ENCODE results near the gene TEX29. TPM values are rescaled to one million over a fixed set of nuclear protein-coding genes. Genes with fewer than 3 reads are reported as not detected.

TEX29 gene
- total and polyA plus RNA-seq, 8 donors = 0.23 to 3.8 (median 1.3) TPM; not detected in 4

DNA sequence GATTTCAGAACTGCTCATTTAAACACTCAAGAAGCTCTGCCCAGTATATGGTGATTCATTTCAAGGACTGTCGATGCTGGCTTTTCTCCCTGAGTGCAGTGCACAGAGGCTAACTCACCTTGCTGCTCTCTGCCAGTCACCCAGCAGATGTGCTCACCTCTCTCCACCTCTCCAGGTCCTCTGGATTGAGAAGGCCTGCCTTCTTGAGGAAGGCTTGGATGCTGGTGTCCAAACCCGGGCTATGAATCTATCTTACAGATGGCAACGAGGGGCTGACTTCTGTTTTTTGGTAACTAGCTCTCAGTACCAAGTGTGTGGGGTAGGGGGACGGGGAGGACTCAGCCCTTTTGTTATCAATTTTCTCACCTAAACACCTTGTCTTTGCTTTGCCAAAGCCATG, 47.6 kb downstream of the TEX29 start:
- TF ChIP-seq CTCF (IDR thresholded peaks at IDR 0.05) = no peak
- Histone ChIP-seq H3K27ac (no peak overlapping the region), H3K36me3 (no peaks in the 10 kb centered on the region), H3K9me3 (no peaks in the 10 kb centered on the region), H3K4me3 (no peak overlapping the region), H3K27me3 (no peaks in the 10 kb centered on the region), H3K4me1 (no peaks in the 10 kb centered on the region)
- WGBS, 2 donors = 72 to 76% methylated on average over 4 of the region's 4 CpGs
- DNase-seq (no peak), FAIRE-seq (no peak), ATAC-seq (no peak)
- intact Hi-C loops (cut with DNase I) = no loop called here

DNA sequence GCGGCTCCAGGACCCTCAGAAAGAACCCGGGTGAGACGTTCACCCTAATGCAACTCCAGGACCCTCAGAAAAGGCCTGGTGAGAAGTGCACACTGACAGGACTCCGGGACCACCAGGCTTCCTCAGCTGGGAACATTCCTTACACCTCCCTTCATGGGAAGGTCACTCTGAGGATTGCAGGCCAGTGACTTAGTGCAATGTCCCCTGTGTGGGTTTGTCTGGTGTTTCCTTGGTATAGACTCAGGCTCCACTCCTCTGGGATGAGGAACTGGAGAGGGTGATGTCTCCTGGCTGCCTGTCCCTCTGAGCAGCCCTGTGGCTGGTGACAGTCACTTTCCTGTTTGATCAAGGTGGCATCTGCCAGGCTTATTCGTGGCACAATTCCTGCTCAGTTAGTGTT, 49.7 kb downstream of the TEX29 start:
- no peak for FAIRE-seq
- WGBS, 2 donors = 72 to 73% methylated on average over 5 of the region's 5 CpGs

GRCh38 chr13:111370570-111371535, 50.4 kb downstream of the TEX29 start:
- Histone ChIP-seq H3K36me3 (no peaks in the 10 kb centered on the region), H3K27me3 (no peaks in the 10 kb centered on the region), H3K27ac (no peak overlapping the region), H3K4me1 (no peaks in the 10 kb centered on the region), H3K4me3 (no peak overlapping the region), H3K9me3 (no peaks in the 10 kb centered on the region)
- 72 to 82% methylated on average over 29 of the region's 29 CpGs for WGBS, 2 donors
- no peak for TF ChIP-seq CTCF (IDR thresholded peaks at IDR 0.05)
- no peak for FAIRE-seq
- no peak for DNase-seq
- intact Hi-C loops (cut with DNase I) = no loop called here
- no peak for ATAC-seq

More for the DNA sequence above, 49.7 kb downstream of the TEX29 start:
- Histone ChIP-seq H3K27me3 (no peaks in the 10 kb centered on the region), H3K4me3 (no peak overlapping the region), H3K9me3 (no peaks in the 10 kb centered on the region), H3K36me3 (no peaks in the 10 kb centered on the region), H3K4me1 (no peaks in the 10 kb centered on the region), H3K27ac (no peak overlapping the region)
- DNase-seq = no peak
- intact Hi-C loops (cut with DNase I) = no loop called here
- no peak for TF ChIP-seq CTCF (IDR thresholded peaks at IDR 0.05)
- no peak for ATAC-seq

- WGBS, 2 donors = 60 to 61% methylated on average over 7 of the region's 7 CpGs
- no peaks in the 10 kb centered on the region for H3K4me1 ChIP-seq
- no peaks in the 10 kb centered on the region for H3K36me3 ChIP-seq
- intact Hi-C loops (cut with DNase I) = no loop called here
- H3K27ac ChIP-seq = no peak overlapping the region
- H3K27me3 ChIP-seq = no peaks in the 10 kb centered on the region
- no peaks in the 10 kb centered on the region for H3K9me3 ChIP-seq
- ATAC-seq (no peak), FAIRE-seq (no peak), DNase-seq (no peak)
- H3K4me3 ChIP-seq = no peak overlapping the region
- TF ChIP-seq CTCF (IDR thresholded peaks at IDR 0.05) = no peak
These were observed 51.3 kb downstream of the TEX29 start for GRCh38 chr13:111371720-111372119.
